Neural progenitor cell (in vitro differentiated cells): ENCODE measurements around the gene NHLRC1.

ENCODE experiments used
- EZH2 ChIP-seq: fragments of 200-600 bp; sonication (generic); IDR thresholded peaks from 2 replicates; pipeline ENCODE4 v1.6.1; 2017; ENCODE audit warnings: antibody characterized with exemption, mild to moderate bottlenecking, moderate library complexity
- EZH2phosphoT487 ChIP-seq: fragments of 200-600 bp; sonication (generic); IDR thresholded peaks from 2 replicates; pipeline ENCODE4 v1.6.1; 2017; ENCODE audit warnings: antibody characterized with exemption
- TF ChIP-seq, protein P1 (sequence below): fragments of 200-600 bp; sonication (generic); IDR thresholded peaks from 2 replicates; pipeline ENCODE4 v1.5.1; 2017; ENCODE audit warnings: antibody characterized with exemption, mild to moderate bottlenecking

DNA sequence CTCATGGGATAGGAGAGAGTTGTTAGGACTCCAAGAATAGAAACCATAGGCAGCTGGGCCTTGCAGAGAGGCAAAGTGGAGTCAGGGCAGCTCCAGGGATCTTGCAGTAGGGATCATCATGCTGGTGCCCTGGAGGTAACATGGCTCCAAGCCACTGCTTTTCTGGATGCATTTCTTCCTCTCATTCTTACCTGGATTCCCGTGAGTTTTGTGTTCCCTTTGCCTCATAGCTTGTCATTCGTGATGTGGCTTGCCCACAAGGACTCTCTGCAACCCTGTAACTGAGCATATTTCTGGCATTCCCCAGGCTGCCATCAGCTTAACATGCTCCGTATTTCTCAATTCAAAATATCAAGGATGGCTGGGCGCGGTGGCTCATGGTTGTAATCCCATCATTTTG lies 5.3 kb downstream of the NHLRC1 start:
- TF ChIP-seq, protein P1, sequence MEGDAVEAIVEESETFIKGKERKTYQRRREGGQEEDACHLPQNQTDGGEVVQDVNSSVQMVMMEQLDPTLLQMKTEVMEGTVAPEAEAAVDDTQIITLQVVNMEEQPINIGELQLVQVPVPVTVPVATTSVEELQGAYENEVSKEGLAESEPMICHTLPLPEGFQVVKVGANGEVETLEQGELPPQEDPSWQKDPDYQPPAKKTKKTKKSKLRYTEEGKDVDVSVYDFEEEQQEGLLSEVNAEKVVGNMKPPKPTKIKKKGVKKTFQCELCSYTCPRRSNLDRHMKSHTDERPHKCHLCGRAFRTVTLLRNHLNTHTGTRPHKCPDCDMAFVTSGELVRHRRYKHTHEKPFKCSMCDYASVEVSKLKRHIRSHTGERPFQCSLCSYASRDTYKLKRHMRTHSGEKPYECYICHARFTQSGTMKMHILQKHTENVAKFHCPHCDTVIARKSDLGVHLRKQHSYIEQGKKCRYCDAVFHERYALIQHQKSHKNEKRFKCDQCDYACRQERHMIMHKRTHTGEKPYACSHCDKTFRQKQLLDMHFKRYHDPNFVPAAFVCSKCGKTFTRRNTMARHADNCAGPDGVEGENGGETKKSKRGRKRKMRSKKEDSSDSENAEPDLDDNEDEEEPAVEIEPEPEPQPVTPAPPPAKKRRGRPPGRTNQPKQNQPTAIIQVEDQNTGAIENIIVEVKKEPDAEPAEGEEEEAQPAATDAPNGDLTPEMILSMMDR: no peak
- TF ChIP-seq EZH2phosphoT487: no peak
- no peak for TF ChIP-seq EZH2
